ENCODE data around the gene PSKH1.
A peak's percentile ranks its signal among the peaks of the same experiment; 100 is the strongest.

Gene PSKH1

GRCh38 chr16:67968400-67969253, 75.6 kb downstream of the PSKH1 start, which contains the start of gene SLC12A4:
Gene SLC12A4 (minus strand): TSS chr16:67968637. CDS start chr16:67968553, 84 bp downstream.
- 0 out of 2 replicates have a peak, but pooled peaks have one; percentile 20 for TF ChIP-seq POU6F1 (CRISPR knock-in tag; IDR thresholded peaks at IDR 0.05; ENCODE audit: borderline replicate concordance, low read depth)
- peak; percentile 75; the same call in 1 of the 2 replicates for TF ChIP-seq ZFP3 (CRISPR knock-in tag; IDR thresholded peaks at IDR 0.05)
- TF ChIP-seq TCF4 (CRISPR knock-in tag; IDR thresholded peaks at IDR 0.05; ENCODE audit: borderline replicate concordance) = no peak
- TF ChIP-seq GLIS3 (CRISPR knock-in tag; IDR thresholded peaks at IDR 0.05) = 0 out of 2 replicates have a peak, but pooled peaks have one; percentile 71
- TF ChIP-seq PATZ1 (CRISPR knock-in tag; IDR thresholded peaks at IDR 0.05; ENCODE audit: borderline replicate concordance) = 0 out of 2 replicates have a peak, but pooled peaks have one; percentile 58
- no peak for TF ChIP-seq ARNTL (CRISPR knock-in tag; IDR thresholded peaks at IDR 0.05; ENCODE audit: borderline replicate concordance, low read depth)
- ATAC-seq = peak; percentile 83

GRCh38 chr16:67969254-67970039, 76.4 kb downstream of the PSKH1 start:
- no peak for ATAC-seq
- no peak for TF ChIP-seq TSHZ2 (CRISPR knock-in tag; IDR thresholded peaks at IDR 0.05)
- no peak for TF ChIP-seq PATZ1 (CRISPR knock-in tag; IDR thresholded peaks at IDR 0.05; ENCODE audit: borderline replicate concordance)
- no peak for TF ChIP-seq ISL1 (CRISPR knock-in tag; IDR thresholded peaks at IDR 0.05)
- TF ChIP-seq RARB (CRISPR knock-in tag; IDR thresholded peaks at IDR 0.05) = no peak
- TF ChIP-seq CREB5 (CRISPR knock-in tag; IDR thresholded peaks at IDR 0.05; ENCODE audit: low read depth) = no peak
- no peak for TF ChIP-seq ZC3H10 (CRISPR knock-in tag; IDR thresholded peaks at IDR 0.05)
- no peak for TF ChIP-seq ZNF565 (CRISPR knock-in tag; conservative IDR thresholded peaks at IDR 0.05; ENCODE audit: low read depth)

GRCh38 chr16:67971111-67971510, 78.1 kb downstream of the PSKH1 start:
- ATAC-seq = no peak
- TF ChIP-seq TCF4 (CRISPR knock-in tag; IDR thresholded peaks at IDR 0.05; ENCODE audit: borderline replicate concordance) = no peak
- TF ChIP-seq ISL1 (CRISPR knock-in tag; IDR thresholded peaks at IDR 0.05) = no peak
- TF ChIP-seq ZNF565 (CRISPR knock-in tag; conservative IDR thresholded peaks at IDR 0.05; ENCODE audit: low read depth) = no peak
- no peak for TF ChIP-seq TSHZ2 (CRISPR knock-in tag; IDR thresholded peaks at IDR 0.05)
- no peak for TF ChIP-seq BACH2 (CRISPR knock-in tag; IDR thresholded peaks at IDR 0.05; ENCODE audit: borderline replicate concordance)
- TF ChIP-seq POU6F1 (CRISPR knock-in tag; IDR thresholded peaks at IDR 0.05; ENCODE audit: borderline replicate concordance, low read depth) = no peak
- TF ChIP-seq CREB5 (CRISPR knock-in tag; IDR thresholded peaks at IDR 0.05; ENCODE audit: low read depth) = no peak
- no peak for TF ChIP-seq OSR1 (CRISPR knock-in tag; IDR thresholded peaks at IDR 0.05)
- TF ChIP-seq GLIS3 (CRISPR knock-in tag; IDR thresholded peaks at IDR 0.05) = no peak
- no peak for TF ChIP-seq PPARA (CRISPR knock-in tag; IDR thresholded peaks at IDR 0.05; ENCODE audit: borderline replicate concordance)
- no peak for TF ChIP-seq ZC3H10 (CRISPR knock-in tag; IDR thresholded peaks at IDR 0.05)
